AG04449 (cell line): ENCODE results near the gene ERC2.

Experiments
- CTCF ChIA-PET: fragments of 350-600 bp; formaldehyde crosslinking; extraction: SDS; loops from one replicate; lab custom pipeline; 2021; ENCODE audit warnings: antibody characterized with exemption; lab: Yijun Ruan, JAX
- POLR2A ChIA-PET: fragments of 400-600, 350-600 bp; formaldehyde crosslinking; extraction: SDS; loops from one replicate; lab custom pipeline; 2020; ENCODE audit warnings: antibody characterized with exemption, inconsistent platforms; lab: Yijun Ruan, JAX
- DNase-seq: peaks from one replicate; pipeline ENCODE4 v3.0.0-alpha.2; 2010; ENCODE audit warnings: low read depth, low spot score
- H3K4me3 ChIP-seq: 2 replicates; pipeline ENCODE4 v1.5.1; 2011; ENCODE audit warnings: low read depth, mild to moderate bottlenecking, control low read depth, low read length
- CTCF ChIP-seq: IDR thresholded peaks from one replicate; pipeline ENCODE4 v1.5.1; 2011; ENCODE audit warnings: mild to moderate bottlenecking, moderate library complexity, low read length, control low read depth, inconsistent platforms; ENCODE audit not compliant: insufficient read depth; ENCODE audit errors: missing control alignments

Gene ERC2

GRCh38 chr3:56410576-56410975 is 57.7 kb downstream of the ERC2 start:
- ChIA-PET POLR2A (no interaction called here), CTCF (no interaction called here)
- H3K4me3 ChIP-seq, result no peak overlapping the region
- no peak for TF ChIP-seq CTCF
- DNase-seq, result no peak

GRCh38 chr3:56409790-56410189 is 58.5 kb downstream of the ERC2 start:
- ChIA-PET POLR2A (no interaction called here), CTCF (no interaction called here)
- no peak for DNase-seq
- no peak for TF ChIP-seq CTCF
- no peak overlapping the region for H3K4me3 ChIP-seq

- no peak overlapping the region for H3K4me3 ChIP-seq
- DNase-seq, result no peak
- no peak for TF ChIP-seq CTCF
- CTCF ChIA-PET, result no interaction called here
- POLR2A ChIA-PET, result no interaction called here
Observed at GRCh38 chr3:56408761-56409196, 59.5 kb downstream of the ERC2 start.

- H3K4me3 ChIP-seq, result no peak overlapping the region
- TF ChIP-seq CTCF, result no peak
- DNase-seq, result no peak
- ChIA-PET POLR2A (no interaction called here), CTCF (interaction anchor here (0.5 kb wide), 1 partner anchor 65 kb away, joined by 3 read pairs; no protein-coding TSS in a partner anchor)
Observed at GRCh38 chr3:56406826-56407515, 61.3 kb downstream of the ERC2 start.

- H3K4me3 ChIP-seq, result no peak overlapping the region
- POLR2A ChIA-PET, result no interaction called here
- no peak for TF ChIP-seq CTCF
Observed at GRCh38 chr3:56404884-56405283, 63.4 kb downstream of the ERC2 start.

GRCh38 chr3:56398659-56399058 is 69.6 kb downstream of the ERC2 start:
- DNase-seq, result no peak
- CTCF ChIA-PET, result no interaction called here
- no peak overlapping the region for H3K4me3 ChIP-seq
- TF ChIP-seq CTCF, result no peak
- POLR2A ChIA-PET, result no interaction called here

More at GRCh38 chr3:56404884-56405283, 63.4 kb downstream of the ERC2 start:
- CTCF ChIA-PET, result no interaction called here
- DNase-seq, result no peak
